GM19463 (cell line): ENCODE measurements around the gene NOS1AP.

Source experiments
- ATAC-seq: cut with Tn5 transposase; IDR thresholded peaks from one replicate; pipeline ENCODE4 v1.9.1; 2021; ENCODE audit warnings: mild to moderate bottlenecking, moderate library complexity; ENCODE audit not compliant: unreplicated experiment

The NOS1AP gene

DNA sequence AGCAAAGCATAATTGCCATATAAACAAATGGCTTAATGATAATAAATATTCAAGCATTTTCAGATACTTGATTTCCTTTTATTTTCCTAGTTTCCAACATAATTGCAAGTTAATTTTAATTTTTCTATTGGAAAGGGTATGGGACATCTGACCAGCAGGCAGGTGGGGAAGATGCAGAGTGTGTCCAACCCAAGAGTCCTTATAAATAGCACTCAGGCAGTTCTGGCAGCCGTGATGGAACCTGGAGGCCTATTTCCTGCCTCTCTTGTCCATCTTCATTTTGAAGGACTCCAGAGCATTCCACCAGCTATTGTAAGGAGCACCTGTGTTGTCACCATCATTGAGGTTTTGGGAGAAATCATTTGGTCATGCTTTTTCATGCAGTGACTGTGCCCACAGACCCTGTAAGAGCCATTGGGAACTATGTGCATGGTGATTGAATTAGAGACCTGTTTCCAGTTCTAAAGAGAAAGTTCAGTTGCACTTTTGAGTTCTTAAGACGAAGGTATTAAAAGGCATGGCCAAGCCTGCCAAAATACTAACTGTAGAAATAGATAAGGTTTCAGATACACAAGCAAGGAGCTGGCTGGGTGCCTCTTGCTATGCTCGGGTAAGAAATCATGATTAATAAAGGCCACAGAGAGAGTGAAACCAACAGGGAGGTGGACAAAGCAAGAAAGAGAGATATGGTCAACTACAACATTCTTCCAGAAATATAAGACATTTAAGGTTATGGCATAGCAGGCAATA, 214.9 kb downstream of the NOS1AP start:
- ATAC-seq = no peak

DNA sequence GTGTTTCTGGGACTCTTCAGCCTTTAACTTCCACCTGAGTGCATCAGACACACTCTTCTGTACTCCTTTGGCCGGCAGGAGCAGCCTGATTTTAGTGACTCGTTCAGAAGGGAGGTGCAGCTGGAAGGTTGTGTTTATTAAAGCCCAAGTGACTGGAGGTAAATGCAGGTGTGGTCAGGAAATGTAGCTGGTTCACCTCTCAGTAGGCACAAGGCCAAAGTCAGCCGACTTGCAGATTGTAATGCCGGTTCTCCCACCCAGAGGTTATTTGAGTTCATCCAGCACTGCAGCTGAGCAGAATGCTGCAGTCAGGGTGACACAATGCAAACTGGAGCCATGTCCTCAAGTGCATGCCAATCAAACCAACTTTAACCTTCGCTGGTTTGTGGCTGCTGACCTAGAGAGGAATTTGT, 215.7 kb downstream of the NOS1AP start:
- no peak for ATAC-seq

- no peak for ATAC-seq
Measured at GRCh38 chr1:162291000-162291399, 221.5 kb downstream of the NOS1AP start.

- ATAC-seq = no peak
Measured at GRCh38 chr1:162292422-162292849, 222.9 kb downstream of the NOS1AP start.

GRCh38 chr1:162293073-162293692, 223.7 kb downstream of the NOS1AP start:
- ATAC-seq = no peak

GRCh38 chr1:162294015-162294414, 224.5 kb downstream of the NOS1AP start:
- ATAC-seq = no peak

DNA sequence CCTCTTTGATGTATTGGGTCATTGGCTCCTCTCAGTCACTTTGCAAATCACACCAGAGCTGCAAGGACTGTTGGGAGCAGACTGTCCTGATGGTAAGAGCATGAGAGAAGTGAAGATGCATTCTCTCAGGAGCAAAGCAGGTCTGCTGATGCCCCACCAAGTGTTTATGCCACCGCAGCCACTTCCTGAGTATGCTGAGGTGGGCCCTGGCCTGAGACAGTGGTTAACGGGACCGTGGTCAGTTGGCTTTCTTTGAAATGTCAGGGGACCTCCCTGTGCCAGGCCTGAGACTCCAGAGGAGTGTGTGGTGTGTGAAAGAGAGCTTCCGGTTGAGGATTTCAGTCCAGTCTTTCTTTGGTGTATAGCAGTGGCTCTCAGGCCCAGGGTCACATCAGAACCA, 227.7 kb downstream of the NOS1AP start:
- ATAC-seq = no peak

GRCh38 chr1:162298266-162298665, 228.8 kb downstream of the NOS1AP start:
- no peak for ATAC-seq

GRCh38 chr1:162299018-162299417, 229.5 kb downstream of the NOS1AP start:
- no peak for ATAC-seq

- no peak for ATAC-seq
Measured at GRCh38 chr1:162300057-162300917, 230.8 kb downstream of the NOS1AP start.

GRCh38 chr1:162301696-162302095, 232.2 kb downstream of the NOS1AP start:
- no peak for ATAC-seq

DNA sequence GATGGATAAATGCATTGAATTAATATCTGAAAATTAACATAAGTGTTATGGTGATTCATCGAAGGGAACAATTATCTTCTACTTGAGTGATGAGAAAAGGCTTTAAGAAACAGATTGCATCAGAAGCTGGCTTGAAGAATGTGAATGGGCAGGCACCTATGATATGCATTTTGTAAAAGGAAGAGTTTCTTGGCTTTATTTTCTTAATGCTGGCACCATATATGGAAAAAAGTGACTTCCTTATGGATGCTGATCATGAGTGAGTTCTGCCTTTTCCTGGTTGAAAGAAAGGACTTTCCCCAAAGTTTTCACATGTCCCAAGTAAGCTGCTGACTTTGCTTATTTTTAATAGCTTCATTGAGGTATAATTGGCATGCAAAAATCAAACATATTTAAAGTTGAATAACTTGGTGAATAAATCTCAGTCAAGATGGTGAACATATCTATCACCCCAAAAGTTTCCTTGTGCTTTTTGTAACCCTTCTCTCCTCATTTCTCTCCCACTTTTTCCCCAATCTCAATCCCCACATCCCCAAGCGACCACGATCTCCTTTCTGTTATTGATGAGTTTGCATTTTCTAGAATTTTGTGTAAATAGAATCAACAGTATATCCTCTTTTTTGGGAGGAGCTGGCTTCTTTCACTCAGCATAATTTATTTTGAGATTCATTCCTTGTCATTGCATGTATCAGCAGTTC, 233.0 kb downstream of the NOS1AP start:
- ATAC-seq = no peak

- ATAC-seq = no peak
Measured at GRCh38 chr1:162303004-162303344, 233.5 kb downstream of the NOS1AP start.

- no peak for ATAC-seq
Measured at GRCh38 chr1:162304736-162305135, 235.2 kb downstream of the NOS1AP start.

GRCh38 chr1:162305969-162306368, 236.5 kb downstream of the NOS1AP start:
- peak; percentile 81 for ATAC-seq

DNA sequence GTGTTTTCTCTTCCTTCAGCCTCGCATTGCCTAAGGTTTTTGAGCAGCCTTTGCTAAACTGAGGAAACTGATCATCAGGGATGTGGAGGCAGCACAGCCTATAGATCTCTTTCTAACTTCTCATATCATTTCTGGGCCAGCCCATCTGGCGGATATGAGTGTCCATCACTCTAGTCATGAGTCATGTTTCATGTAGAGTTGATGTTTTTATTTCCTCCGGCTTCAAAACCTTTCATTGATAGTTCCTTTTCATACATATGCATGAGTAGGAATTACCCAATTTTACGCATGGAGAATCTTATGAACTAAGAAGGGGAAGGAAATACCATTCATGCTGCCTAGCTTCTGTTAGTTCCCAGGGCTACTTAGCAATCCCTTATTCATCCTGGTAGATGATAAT, 240.8 kb downstream of the NOS1AP start:
- ATAC-seq = peak; percentile 51

GRCh38 chr1:162314206-162314605, 244.7 kb downstream of the NOS1AP start:
- no peak for ATAC-seq

GRCh38 chr1:162315673-162316072, 246.2 kb downstream of the NOS1AP start:
- no peak for ATAC-seq

DNA sequence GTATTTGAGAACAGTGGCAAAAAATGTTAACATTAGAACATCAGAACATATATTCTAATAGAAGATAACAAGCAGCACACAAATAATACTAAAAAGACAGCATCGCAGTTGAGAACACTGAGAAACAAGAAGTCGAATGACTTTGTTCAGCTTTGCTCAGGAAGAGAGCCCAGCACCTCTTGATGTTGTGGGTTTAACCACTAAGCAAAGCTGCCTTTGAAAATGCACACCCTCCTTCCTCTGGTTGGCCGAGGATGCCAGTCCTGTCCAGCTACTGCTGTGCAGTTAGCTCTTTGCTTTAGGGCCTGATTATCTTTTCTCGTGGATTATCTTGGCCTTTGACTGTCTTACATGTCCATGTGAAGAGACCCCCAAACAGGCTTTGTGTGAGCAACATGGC, 246.7 kb downstream of the NOS1AP start:
- no peak for ATAC-seq

DNA sequence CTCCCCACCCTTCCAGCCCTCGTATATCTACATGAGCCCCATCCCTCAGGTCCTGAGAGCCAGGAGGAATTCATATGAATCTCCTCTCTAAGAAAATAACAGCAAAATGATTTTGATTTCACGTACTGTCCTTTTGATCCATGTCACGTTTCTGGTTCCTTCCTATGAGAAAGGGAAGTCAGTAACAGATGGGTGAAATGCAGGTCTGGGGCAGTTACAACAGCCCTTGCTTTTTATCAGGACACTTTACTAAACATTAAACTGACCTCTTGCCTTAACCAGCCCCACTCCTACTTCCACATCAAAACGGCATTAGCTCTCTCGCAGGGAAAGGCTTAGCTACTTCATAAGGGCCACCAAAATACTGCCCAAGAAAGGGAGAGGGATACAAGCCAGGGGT, 248.1 kb downstream of the NOS1AP start:
- no peak for ATAC-seq

GRCh38 chr1:162319493-162320175, 250.1 kb downstream of the NOS1AP start:
- no peak for ATAC-seq
